Ishikawa (cell line): Measurements from ENCODE around the gene CUTC.

Experiments
- CEBPB ChIP-seq: IDR thresholded peaks from 2 replicates; pipeline ENCODE4 v1.6.1; 2012
- CREB1 ChIP-seq: IDR thresholded peaks from 2 replicates; pipeline ENCODE4 v1.6.1; 2012; ENCODE audit warnings: low read depth
- EGR1 ChIP-seq: IDR thresholded peaks from 2 replicates; pipeline ENCODE4 v1.6.1; 2012
- EP300 ChIP-seq: IDR thresholded peaks from 2 replicates; pipeline ENCODE4 v1.6.1; 2012; ENCODE audit warnings: borderline replicate concordance
- FOXM1 ChIP-seq: IDR thresholded peaks from 2 replicates; pipeline ENCODE4 v1.6.1; 2012; ENCODE audit warnings: low read depth, borderline replicate concordance
- NFIC ChIP-seq: IDR thresholded peaks from 2 replicates; pipeline ENCODE4 v1.6.1; 2012
- RAD21 ChIP-seq: IDR thresholded peaks from 2 replicates; pipeline ENCODE4 v1.6.1; 2012; ENCODE audit warnings: low read depth
- TAF1 ChIP-seq: IDR thresholded peaks from 2 replicates; pipeline ENCODE4 v1.6.1; 2012; ENCODE audit warnings: low read depth, mild to moderate bottlenecking
- TCF12 ChIP-seq: IDR thresholded peaks from 2 replicates; pipeline ENCODE4 v1.6.1; 2012; ENCODE audit warnings: low read depth
- TEAD4 ChIP-seq: IDR thresholded peaks from 2 replicates; pipeline ENCODE4 v1.6.1; 2012
- YY1 ChIP-seq: IDR thresholded peaks from 2 replicates; pipeline ENCODE4 v1.6.1; 2012; ENCODE audit warnings: low read depth
- ZBTB7A ChIP-seq: IDR thresholded peaks from 2 replicates; pipeline ENCODE4 v1.6.1; 2012; ENCODE audit warnings: low read depth
- TF ChIP-seq, protein P1 (sequence below): IDR thresholded peaks from 2 replicates; pipeline ENCODE4 v1.6.1; 2012
- TF ChIP-seq, protein P2 (sequence below): IDR thresholded peaks from 2 replicates; pipeline ENCODE4 v1.6.1; 2012
- TF ChIP-seq, protein P3 (sequence below): IDR thresholded peaks from 2 replicates; pipeline ENCODE4 v1.6.1; 2012; ENCODE audit warnings: low read depth, mild to moderate bottlenecking

The CUTC gene

DNA sequence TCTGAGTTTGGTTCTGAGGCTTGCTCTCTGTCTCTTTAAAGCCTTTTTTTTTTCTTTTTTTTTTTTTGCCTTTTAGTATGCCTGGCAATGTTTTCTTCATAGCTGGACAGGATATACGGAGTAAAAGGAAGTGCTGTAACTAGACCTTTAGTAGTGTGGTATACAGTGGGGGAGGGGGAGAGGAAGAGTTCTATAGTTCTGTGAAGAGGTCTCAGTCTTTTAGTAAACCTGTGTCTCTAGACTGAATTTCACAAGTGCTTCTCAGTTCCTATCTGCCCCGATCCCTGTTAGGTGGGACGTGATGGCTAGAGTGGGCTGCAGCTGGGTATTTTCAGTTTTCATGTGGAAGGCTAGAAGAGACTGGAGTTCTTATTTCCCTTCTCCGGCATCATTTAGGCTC lies 47.3 kb downstream of the CUTC start:
- TF ChIP-seq RAD21 = no peak

DNA sequence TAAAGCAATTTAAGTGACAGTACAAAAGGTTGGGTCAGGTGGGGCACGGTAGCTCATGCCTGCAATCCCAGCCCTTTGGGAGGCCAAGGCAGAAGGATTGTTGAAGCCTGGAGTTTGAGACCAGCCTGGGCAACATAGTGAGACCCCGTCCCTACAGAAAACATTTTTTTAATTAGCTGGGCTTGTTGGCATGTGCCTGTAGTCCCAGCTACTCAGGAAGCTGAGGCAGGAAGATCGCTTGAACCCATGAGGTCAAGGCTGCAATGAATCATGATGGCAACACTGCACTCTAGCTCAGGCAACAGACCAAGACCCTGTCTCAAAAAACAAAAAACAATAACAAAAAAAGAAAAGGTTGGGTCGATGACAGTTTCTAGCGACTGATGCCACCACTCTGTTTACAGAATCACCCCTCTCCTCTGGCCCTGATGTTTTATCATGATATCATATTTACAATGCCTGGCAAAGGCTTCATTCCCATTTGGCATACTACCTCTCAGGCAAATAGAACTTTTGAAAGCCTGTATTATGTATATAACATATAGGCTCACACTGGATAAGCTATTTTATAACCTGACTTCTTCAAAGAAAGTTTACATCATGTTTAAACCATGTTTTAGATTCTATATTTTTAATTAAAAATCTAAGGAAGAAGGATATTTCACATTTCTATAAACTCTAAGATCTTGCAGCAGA lies 49.8 kb downstream of the CUTC start:
- no peak for TF ChIP-seq CREB1
- TF ChIP-seq NFIC = no peak
- no peak for TF ChIP-seq ZBTB7A
- no peak for TF ChIP-seq EGR1
- TF ChIP-seq TEAD4 = no peak
- TF ChIP-seq, protein P1, sequence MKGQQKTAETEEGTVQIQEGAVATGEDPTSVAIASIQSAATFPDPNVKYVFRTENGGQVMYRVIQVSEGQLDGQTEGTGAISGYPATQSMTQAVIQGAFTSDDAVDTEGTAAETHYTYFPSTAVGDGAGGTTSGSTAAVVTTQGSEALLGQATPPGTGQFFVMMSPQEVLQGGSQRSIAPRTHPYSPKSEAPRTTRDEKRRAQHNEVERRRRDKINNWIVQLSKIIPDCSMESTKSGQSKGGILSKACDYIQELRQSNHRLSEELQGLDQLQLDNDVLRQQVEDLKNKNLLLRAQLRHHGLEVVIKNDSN = no peak
- no peak for TF ChIP-seq FOXM1
- no peak for TF ChIP-seq EP300
- no peak for TF ChIP-seq TAF1
- no peak for TF ChIP-seq CEBPB

DNA sequence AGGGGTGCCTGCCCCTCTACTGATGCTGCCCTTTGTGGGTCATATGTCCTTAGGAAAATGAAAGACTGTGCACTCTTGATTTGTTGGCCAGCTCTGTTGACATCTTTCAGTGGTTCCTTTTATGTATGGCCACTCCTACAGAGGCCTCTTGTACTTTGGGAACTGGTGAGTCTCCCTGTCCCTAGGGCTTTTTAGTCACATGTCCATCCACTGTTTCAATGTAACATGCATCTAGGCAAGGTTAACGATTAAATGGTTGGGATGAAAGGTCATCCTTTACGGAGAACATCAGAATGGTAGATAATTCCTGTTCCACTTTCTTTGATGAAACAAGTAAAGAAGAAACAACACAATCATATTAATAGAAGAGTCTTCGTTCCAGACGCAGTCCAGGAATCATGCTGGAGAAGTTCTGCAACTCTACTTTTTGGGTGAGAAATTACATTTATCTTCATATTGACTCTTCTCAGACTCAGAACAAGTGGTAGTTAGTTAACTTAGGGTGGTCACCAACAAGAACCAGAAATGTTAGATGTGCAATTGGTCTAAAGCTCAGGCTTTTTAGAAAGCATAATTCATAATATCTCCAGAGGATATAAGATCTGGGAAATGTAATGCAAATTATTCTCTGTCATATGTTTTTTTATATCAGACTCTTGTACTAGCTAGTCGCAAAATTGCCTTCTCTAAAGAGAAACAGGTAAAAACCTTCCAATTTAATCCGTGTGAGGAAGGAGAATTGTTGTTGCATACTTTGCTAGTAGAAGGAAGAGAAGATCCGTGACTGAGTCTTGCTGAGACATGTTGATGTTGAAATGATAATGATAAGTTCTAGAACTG lies 50.6 kb downstream of the CUTC start, which contains the start of gene ABCC2:
Gene ABCC2 (plus strand): TSS at position 194 of the 840 bp plus-strand sequence. CDS start 205 bp downstream, at position 399.
- TF ChIP-seq CEBPB = no peak
- TF ChIP-seq TEAD4 = no peak
- TF ChIP-seq, protein P2, sequence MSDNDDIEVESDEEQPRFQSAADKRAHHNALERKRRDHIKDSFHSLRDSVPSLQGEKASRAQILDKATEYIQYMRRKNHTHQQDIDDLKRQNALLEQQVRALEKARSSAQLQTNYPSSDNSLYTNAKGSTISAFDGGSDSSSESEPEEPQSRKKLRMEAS = no peak
- TF ChIP-seq ZBTB7A = no peak
- TF ChIP-seq TCF12 = no peak
- TF ChIP-seq YY1 = no peak
- TF ChIP-seq, protein P1 = no peak
- TF ChIP-seq, protein P3, sequence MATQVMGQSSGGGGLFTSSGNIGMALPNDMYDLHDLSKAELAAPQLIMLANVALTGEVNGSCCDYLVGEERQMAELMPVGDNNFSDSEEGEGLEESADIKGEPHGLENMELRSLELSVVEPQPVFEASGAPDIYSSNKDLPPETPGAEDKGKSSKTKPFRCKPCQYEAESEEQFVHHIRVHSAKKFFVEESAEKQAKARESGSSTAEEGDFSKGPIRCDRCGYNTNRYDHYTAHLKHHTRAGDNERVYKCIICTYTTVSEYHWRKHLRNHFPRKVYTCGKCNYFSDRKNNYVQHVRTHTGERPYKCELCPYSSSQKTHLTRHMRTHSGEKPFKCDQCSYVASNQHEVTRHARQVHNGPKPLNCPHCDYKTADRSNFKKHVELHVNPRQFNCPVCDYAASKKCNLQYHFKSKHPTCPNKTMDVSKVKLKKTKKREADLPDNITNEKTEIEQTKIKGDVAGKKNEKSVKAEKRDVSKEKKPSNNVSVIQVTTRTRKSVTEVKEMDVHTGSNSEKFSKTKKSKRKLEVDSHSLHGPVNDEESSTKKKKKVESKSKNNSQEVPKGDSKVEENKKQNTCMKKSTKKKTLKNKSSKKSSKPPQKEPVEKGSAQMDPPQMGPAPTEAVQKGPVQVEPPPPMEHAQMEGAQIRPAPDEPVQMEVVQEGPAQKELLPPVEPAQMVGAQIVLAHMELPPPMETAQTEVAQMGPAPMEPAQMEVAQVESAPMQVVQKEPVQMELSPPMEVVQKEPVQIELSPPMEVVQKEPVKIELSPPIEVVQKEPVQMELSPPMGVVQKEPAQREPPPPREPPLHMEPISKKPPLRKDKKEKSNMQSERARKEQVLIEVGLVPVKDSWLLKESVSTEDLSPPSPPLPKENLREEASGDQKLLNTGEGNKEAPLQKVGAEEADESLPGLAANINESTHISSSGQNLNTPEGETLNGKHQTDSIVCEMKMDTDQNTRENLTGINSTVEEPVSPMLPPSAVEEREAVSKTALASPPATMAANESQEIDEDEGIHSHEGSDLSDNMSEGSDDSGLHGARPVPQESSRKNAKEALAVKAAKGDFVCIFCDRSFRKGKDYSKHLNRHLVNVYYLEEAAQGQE = no peak
- no peak for TF ChIP-seq EGR1
- no peak for TF ChIP-seq FOXM1

DNA sequence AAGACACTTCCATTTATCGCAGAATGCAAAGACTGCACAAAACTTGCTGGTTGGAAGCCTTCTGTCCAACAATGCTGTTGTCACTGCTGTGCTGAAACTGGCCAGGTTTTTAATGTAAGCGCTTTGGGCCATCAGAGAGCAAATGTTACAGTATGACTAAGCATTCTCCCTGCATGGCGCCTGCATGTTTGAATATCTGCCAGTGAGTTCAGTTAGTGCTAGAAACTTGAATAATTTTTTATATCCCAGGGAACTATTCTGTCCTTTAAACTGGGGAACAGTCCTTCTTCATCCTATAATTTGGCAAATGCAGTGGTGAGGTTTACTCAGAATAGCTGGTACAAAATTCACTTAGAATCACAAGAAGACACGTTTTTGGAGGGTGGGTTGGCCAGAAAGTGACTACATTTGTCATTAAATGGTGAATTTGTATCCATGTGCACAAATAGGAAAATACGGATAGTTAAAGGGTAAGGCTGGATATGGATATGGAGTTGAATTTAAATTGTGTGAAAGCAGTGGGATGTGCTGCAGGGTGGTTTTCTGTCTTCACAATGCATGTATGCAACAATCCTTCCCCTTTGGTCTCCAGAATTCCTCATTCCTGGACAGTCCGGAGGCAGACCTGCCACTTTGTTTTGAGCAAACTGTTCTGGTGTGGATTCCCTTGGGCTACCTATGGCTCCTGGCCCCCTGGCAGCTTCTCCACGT lies 52.1 kb downstream of the CUTC start:
- TF ChIP-seq, protein P1 = no peak
- no peak for TF ChIP-seq CEBPB
- TF ChIP-seq TAF1 = no peak
- TF ChIP-seq YY1 = peak; percentile 66; the same call in 1 of the 2 replicates
- TF ChIP-seq EP300 = peak; percentile 41; the same call in 1 of the 2 replicates
- TF ChIP-seq NFIC = peak; percentile 57
- no peak for TF ChIP-seq CREB1
- no peak for TF ChIP-seq FOXM1
- no peak for TF ChIP-seq ZBTB7A
- TF ChIP-seq RAD21 = no peak
- TF ChIP-seq, protein P2 = no peak
- TF ChIP-seq, protein P3 = no peak

DNA sequence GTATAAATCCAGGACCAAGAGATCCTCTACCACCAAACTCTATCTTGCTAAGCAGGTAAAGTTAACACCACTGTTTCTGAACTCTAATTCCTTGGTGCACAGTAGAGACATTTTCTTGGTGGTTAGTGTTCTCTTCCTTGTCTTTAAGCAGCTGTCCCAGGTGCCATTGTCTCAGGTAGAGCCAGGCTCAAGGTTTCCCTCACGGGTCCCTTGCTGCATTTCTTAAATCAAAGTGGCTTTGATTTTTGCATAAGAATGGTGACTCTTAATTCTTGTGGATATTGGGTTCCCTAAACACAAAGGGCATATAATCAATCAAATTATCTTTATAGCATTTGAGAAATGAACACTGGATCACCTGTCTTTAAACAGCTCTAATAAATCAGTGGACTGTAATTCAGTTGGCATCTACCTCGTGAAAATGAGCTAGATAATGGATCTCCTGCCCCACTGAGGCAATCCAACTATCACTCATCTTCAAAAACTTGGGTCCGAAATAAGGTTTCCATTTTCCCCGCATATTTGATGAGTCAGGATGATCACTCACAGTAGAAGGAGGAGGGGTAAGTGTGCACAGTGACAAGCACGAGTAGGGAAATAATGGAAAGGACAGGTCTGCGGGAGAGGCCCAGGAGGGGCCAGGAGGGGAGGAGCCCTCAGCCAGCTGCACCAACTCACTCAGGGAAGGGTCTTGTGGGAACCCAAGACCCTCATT lies 52.9 kb downstream of the CUTC start:
- TF ChIP-seq ZBTB7A = no peak
- TF ChIP-seq, protein P3 = peak; percentile 33; the same call in 1 of the 2 replicates
